GM18520 (cell line): ENCODE measurements around the gene RBM33.

Experiments used
- ATAC-seq: cut with Tn5 transposase; IDR thresholded peaks from one replicate; pipeline ENCODE4 v1.9.1; 2021; ENCODE audit not compliant: unreplicated experiment

RBM33 gene

DNA sequence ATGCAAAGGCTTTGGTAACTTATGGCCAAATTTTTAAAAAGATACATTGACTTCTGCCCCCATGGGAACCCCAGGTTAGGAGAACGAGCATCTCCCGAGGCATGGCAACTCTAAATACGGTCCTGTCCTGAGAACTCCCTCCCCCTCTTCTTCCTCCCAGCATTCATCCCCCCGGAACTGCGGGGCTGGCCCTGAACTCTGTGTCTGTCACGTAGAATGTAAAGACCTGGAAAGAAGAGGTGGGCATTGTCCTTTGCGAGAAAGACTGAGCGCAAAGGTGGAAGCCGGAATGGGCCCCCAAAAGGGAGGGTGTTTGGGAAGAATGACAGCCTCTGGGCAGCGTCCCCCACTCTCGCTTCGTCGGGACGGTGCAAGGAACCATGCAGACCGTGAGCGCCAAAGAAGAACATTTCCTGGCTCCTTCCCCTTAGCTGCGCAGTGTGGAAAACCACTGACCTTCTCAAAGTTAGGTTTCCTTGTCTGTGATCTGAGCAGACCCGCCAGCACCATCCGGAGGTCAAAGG is 146.8 kb downstream of the RBM33 start:
- no peak for ATAC-seq

DNA sequence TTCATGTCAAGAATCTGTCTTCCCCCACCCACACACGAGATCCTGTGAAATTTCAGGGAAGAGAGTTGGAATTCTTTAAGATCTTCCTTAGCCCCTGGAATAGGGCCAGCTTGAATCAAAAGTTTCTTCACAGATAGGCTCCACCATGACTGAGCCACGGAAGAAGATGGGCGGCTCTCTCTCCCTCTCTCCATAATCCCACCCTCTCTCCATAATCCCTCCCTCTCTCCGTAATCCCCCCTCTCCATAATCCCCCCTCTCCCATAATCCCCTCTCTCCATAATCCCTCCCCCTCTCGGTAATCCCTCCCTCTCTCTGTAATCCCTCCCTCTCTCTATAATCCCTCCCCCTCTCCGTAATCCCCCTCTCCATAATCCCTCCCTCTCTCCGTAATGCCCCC is 147.4 kb downstream of the RBM33 start:
- ATAC-seq, result no peak

DNA sequence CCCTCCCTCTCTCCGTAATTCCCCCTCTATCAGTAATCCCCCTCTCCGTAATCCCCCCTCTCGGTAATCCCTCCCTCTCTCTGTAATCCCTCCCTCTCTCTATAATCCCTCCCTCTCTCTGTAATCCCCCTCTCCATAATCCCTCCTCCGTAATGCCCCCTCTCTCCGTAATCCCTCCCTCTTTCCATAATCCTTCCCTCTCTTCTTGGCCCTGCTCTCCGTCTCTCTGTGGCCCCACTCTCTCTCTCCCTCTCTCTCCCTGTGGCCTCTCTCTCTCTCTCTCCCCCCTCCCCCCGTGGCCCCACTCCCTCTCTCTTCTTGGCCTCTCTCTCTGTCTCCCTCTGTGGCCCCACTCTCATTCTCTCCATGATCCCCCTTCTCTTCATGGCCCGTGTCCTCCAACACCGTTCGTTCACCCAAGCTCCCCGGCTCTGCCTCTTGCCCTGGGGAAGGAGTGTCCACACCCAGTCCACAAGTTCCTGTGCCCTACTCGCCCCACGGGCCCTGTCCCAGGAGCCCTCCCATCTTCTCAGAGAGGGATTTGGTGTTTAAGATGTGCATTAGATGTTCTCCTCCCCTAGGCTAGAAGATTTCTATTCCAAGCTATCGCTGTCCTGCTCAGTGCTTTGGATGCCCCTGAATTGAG is 148.0 kb downstream of the RBM33 start:
- ATAC-seq, result no peak

DNA sequence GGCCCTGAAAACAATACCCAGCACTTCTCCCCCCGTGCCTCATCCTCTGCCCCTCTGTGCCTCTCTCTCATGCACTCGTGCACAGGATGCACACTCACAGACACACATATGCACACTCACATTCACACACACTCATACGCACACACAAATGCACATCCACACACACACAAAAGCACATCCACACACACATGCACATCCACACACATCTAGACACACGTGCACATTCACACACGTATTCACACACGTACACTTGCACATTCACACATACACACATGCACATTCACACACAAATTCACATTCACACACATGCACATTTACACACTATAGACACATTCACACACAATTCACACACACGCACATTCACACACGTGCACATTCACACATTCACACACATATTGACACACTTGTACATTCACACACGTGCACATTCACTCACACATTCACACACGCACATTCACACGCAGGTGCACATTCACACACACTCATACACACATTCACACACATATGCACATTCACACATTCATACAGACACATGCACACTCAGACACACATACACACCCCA is 148.6 kb downstream of the RBM33 start:
- no peak for ATAC-seq

DNA sequence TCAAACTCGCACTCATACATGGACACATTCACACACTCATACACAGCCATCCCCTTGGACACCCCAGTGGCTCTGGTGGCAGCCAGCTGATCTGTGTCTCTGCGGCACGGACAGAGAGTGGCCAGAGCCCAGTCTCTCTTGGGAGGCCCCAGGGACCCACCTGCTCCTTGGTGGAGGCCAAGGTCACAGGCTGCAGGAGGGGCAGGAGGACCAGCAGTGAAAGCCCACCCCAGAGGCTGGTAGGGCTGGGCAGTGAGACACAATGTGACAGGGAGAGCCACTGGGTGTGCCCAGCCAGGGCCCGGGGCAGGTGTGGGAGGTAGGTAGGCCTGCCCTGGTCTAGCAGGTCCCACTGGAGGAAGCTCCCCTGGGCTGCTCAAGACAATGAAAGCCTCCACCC is 149.3 kb downstream of the RBM33 start:
- no peak for ATAC-seq

DNA sequence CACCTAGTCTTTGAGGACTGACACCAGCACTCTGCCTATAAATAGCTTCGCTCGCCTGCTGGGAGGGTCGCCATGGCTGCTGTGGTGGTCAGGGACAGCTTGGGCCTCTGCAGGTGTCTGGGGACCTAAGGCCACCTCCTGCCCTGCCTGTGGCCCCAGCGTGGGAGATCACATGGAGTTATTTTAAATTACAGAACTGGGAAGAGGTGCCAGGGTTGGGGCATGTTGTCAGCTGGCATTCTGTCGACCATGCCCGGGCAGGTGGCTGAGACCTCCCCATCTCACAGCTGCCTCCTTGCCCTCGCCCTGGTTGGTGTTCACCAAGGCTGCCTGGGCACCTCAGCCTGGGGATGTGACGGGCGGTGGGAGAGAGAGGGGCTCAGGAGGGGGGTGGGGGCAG is 149.7 kb downstream of the RBM33 start:
- ATAC-seq, result no peak

DNA sequence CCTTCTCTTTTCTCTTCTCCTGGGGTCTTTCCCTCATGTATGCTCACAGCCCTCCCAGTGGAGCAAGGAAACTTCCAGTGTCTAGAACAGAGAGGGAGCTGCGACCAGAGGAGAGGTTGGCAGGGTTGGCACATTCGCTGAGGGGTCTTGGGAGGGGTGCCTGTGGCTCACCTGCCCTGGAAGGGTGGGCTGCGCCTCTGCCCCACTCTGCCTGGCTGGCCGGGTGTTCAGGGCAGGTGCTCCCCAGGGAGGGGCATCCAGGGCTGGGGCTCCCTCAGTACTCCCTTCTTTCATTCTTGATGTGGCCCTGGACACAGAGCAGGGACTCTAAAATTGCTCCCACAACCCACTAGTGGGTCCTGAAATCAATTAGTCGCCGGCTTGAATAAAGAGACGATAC is 150.9 kb downstream of the RBM33 start:
- no peak for ATAC-seq

DNA sequence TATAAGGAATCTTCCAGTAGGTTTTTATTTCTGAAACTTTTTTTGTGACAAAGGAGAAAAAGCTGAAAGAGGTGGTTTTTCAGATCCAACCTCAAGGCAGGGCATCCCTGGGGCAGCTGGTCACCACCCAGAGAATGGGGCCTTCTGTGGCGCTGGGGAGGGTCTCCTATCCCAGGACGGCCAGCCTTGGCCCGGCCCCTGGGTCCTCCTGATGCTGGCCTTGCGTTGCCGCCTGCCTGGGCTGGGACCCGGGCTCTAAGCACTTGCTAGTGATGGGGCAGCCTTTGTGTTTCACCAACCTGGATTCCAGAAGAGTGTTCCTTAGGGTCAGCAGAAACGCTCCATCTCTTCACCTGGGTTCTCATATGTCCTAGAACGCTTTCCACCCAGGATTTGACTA is 151.5 kb downstream of the RBM33 start:
- no peak for ATAC-seq

DNA sequence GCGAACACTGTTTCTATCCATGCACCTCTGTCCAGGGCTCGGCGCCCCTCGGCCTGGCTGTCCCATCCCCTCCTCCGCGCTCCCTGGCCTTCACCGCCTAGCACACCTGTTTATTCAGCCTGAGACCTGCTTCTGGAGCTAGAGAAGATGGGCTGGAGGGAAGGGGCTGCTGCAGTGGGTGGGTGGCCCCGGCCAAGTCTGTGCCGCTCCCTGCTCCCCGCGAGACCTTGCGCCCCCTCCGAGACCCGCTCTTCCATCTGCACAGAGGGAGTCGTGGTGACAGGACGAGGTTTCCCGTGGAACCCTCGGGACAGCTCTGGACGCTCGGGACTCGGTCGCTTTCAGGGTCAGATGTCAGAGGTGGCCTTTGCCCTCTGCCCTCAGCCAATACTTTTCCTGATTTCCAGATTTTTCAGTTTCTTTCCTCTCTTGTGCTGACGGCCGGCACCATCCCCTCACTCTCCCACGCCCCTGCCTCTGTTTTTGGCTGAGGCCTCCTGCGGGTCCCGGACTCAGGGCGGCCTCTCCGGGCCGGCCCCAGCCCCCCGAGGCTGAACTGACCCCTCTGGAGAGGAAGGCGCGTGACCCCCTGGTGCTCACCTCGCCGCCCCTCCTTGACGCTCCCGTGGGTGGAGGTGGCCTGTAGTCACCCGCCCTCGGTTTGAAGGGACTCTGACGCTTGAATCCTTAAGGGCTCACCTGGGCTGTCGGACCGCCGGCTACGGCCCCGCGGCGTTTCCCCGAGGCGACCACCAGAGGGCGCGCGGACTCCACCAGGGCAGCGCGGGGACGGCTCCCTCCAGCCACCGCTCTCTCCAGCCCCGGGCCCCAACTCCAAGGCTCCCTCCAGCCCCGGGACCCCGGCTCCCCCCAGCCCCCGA is 152.2 kb downstream of the RBM33 start:
- ATAC-seq, result no peak

DNA sequence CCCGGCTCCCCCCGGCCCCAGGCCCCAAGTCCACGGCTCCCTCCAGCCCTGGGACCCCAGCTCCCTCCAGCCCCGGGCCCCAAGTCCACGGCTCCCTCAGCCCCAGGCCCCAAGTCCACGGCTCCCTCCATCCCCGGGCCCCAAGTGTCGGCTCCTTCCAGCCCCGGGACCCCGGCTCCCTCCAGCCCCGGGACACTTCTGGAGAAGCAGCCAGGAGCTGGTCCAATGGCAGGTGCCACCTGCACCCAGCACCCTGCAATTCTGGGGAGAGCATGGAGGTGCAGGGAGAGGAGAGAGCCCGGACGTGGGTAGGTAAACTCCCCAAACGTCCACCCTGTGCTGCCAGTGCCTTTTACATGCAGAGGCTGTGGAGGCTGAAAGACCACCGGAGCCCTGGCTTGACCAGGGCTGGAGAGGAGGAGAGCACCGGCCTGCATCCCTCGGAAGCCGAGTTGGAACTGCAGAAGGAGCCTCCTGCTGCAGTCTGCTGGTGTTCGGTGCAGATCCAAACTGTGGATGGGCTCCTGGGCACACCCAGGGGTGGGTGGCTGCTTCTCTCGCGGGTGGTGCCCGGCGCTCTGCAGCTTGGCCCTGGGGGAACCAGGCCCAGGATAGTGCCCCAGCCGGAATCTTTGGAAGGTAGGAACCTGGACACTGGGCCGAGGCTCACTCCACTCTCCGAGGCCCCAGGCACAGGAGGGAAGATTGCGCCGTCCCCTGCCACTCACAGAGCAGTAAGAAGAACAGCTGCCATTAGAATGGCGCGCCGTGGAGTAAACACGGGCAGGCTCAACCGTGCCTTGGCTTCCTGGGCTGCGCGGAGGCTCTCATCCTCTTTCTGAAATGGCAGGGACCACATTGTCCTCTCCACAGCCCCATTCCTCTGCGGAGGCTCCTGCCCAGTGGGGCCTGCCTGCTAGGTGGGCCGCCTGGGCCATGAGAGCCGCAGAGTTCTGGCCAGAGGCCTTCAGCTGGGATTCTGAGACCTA is 153.1 kb downstream of the RBM33 start:
- no peak for ATAC-seq

DNA sequence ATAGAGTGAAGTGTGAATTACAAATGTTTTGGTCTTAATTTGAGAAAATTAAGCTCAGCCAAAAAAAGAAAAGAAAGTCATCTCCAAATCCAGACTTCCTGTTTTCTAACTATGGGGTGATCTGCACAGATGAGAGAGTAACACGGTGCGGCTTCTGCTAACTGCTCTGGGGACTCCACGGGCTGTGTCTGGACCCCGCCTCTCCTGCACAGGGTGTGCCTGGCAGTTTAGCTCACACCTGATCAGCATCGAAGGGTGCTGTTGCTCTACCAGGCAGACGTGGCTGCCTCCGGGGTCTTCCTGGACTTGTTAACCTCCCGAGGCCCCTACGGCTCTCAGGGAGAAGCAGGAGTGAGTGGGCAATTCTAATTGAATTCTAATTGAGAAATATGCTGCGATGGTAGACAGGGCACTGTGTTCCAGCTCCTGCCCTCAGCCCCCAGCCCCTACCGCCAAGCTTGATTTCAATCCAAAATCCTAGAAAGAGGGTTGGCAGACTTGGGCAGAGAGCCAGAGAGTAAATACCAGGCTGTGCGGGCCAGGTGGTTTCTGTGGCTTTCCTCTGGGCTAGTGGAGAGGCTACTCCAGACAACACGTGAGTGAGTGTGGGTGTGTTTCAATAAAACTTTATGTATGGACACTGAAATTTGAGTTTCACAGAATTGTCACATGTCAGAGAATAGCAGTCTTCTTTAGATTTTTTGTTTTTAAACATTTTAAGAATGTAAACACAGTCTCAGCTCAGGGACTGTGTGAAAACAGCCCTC is 154.4 kb downstream of the RBM33 start:
- no peak for ATAC-seq

DNA sequence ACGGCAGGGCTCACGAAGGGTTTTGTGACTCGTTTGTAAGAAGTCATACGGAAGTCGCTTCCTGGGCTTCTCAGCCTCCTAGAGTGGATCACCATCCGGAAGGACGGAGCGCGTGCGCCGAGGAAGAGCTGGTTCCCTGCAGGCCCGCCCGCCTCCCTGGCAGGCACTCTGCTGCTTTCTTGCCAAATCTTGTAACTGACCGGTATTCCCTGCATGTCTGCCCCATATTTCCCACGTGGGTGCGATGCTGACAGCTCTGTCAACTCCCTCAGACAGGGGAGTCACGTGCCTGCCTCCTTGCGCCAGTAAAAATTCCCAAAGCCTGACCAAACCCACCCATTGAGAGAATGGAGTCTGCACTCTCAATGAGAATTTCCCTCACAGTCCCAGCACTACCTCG is 155.1 kb downstream of the RBM33 start:
- no peak for ATAC-seq

DNA sequence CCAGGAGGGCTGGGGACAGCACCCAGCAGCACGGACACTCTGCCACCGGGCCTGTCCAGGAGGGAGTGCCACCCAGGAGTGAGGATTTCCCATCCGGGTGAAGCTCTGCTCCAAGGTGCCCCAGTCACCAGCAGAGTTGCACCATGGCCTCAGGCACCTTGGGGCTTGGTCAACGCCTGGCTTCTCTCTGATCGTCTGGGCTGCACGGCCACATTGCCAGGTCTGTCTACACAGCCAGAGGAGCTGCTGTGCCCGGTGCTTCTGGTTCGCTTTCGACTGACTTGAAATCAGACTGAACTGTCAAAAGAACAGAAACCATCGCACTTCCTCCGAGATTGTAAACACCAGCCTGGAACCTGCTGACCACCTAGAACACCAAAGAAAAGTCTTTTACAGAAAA is 155.8 kb downstream of the RBM33 start:
- no peak for ATAC-seq

DNA sequence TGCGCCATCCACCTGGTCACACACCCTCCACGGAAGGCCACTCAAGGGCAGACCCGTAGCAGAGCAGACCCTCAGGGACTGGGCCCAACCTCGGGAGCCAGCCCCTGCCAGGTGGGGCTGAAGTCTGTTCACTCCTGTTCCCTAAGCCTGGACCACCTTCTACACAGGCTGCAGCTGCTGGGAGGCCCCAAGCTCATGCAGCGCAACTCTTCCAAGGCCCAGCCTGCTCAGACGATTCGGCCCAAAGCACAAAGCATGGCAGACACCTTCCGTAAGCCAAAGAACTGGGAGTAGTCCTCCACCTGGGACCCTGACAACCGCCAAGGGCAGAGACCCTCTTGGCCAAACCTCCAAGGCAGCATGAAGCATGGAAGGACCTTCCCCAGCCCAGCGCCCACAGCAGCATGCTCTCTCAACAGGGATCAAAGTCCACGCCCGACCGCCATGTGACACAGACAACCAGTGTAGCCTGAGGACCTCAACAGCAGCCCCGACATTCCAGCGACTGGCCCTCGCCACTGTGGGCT is 156.3 kb downstream of the RBM33 start:
- ATAC-seq, result no peak

DNA sequence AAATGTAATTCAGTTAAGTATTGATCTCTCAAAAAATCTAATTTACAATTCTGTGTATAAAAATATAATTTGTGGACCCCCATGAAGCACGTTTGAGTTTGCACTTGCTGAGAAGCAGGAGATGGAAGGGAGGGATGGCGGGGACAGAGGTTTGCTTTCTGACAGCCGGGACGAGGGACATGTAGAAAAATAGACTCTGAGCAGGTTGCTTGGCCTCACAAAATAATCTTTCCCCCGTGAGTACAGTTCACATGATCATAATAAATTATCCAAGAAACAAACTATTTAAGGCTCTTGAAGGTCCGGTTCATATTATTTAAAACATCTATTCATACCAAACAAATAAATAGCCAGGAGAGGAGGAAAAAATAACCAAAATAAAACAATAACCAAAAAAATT is 157.8 kb downstream of the RBM33 start:
- no peak for ATAC-seq

DNA sequence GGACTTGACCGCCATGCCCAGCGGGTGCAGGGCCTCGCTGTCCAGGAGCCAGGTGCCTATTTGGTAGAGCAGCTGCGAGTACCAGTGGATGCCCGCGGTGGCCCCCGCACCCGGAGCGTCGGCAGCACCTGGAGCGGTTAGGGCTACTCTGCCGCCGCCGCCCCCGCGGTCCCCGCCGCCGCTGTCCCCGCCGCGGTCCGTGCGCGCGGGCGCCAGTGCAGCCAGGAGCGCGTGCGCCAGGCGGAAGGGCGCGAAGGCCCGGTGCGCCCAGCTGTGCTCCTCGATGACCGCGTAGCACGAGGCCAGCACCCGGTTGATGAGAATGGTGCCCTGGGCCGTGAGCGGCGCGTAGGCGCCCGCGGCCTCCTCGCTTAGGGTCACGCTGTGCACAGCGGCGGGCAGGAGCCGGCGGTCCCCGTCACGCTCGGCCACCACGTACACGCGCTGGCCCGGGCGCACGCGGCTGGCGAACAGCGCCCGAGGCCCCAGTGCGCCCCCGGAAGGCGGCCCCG is 158.5 kb downstream of the RBM33 start:
- ATAC-seq, result no peak

DNA sequence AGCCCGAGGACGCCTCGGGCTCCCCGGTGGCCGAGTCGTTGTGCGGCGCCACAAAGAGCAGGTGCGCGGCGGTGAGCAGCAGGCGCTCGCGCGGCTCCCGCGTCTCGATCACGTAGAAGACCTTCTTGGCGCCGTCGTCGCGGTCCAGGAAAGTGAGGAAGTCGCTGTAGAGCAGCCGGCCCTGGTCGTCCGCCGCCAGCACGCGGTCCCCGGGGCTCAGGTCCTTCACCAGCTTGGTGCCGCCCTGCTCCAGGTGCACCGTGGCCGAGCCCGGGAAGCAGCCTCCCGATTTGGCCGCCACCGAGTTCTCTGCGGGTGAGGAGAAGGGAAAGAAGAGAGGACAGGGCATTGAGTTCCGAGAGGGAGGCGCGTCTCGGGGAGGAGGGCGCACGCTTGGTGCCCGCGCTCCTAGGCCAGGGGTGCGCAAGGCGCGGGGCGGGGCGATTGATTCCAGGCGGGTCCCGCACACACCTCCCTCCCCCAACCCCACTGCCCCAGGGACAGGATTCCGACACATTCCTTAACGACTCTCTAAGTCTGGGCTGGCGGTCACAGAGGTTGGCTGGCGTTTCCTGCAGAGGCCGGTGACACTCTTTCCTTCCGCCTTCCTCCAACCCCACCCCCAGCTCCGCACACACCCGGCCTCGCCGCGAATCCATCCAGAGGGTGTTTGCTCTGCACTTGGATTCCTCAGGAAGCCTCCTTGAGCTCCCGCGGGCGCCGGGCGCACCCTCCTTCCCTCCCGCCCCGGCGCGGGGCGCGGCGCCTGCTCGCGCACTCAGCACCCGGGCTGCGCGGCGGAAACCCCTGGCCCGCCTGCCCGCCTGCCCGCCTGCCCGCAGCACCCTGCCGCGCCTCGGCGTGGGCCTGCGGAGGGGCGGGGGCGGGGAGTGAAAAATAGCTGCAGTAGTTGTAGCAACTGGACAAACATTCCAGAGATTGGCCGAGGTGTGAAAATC is 159.2 kb downstream of the RBM33 start:
- no peak for ATAC-seq

DNA sequence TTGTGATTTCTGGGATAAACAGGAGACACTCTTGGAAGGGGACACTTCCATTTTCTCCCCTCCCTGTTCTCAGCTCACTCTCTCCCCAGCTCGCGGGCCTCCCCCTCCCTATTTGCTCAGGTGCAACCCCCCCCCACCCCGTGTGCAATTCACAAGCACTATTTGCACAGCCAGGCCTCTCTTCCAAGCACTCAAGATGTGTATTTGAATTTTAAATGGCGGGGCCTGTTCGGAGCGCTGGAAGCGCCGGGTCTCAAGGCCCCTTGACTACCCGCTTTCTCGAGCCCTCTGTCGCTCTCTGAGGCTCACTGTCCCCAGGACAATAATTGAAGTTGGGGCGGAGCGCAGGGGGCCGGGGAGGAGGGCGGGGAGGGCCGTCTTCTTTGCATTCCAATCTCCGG is 160.0 kb downstream of the RBM33 start:
- ATAC-seq, result no peak
